Liver (tissue), 9 donors: ENCODE measurements around the gene RPS14. TPM values are rescaled to one million over a fixed set of nuclear protein-coding genes. Genes with fewer than 3 reads are reported as not detected.

Experiments used
- DNase-seq: peaks from one replicate; pipeline ENCODE4 v3.0.0-alpha.2; 2017; ENCODE audit warnings: low spot score
- H3K27ac ChIP-seq, 2 donors: one replicate each; pipeline ENCODE4 v1.7.0; 2013; ENCODE audit warnings: inconsistent platforms in 2 of 2, low read length in 2 of 2, control low read depth in 1 of 2, low read depth in 1 of 2, mild to moderate bottlenecking in 1 of 2
- H3K27me3 ChIP-seq, 4 donors: one replicate each; pipeline versions ENCODE4 v1.6.1 to v1.7.0; 2013; ENCODE audit warnings: low read length in 3 of 4, inconsistent platforms in 1 of 4, mild to moderate bottlenecking in 1 of 4, moderate library complexity in 1 of 4; ENCODE audit not compliant: control insufficient read depth in 4 of 4, insufficient read depth in 4 of 4
- H3K36me3 ChIP-seq, 4 donors: one replicate each; pipeline versions ENCODE4 v1.6.1 to v1.7.0; 2013; ENCODE audit warnings: low read length in 3 of 4, mild to moderate bottlenecking in 3 of 4, low read depth in 1 of 4, moderate library complexity in 1 of 4; ENCODE audit not compliant: control insufficient read depth in 4 of 4, insufficient read depth in 3 of 4
- H3K4me1 ChIP-seq, 4 donors: one replicate each; pipeline versions ENCODE4 v1.6.1 to v1.7.0; 2013; ENCODE audit warnings: low read length in 3 of 4, mild to moderate bottlenecking in 3 of 4, moderate library complexity in 1 of 4; ENCODE audit not compliant: control insufficient read depth in 4 of 4, insufficient read depth in 4 of 4
- H3K4me3 ChIP-seq, 3 donors: one replicate each; pipeline versions ENCODE4 v1.6.1 to v1.7.0; 2013; ENCODE audit warnings: low read length in 3 of 3, control low read depth in 1 of 3, low read depth in 1 of 3, mild to moderate bottlenecking in 1 of 3
- H3K9ac ChIP-seq, 2 donors: one replicate each; pipeline ENCODE4 v1.7.0; 2013; ENCODE audit warnings: low read length in 2 of 2, mild to moderate bottlenecking in 2 of 2, moderate library complexity in 2 of 2, control low read depth in 1 of 2, low read depth in 1 of 2
- H3K9me3 ChIP-seq, 4 donors: one replicate each; pipeline versions ENCODE4 v1.6.1 to v1.7.0; 2013; ENCODE audit warnings: low read length in 3 of 4; ENCODE audit not compliant: control insufficient read depth in 4 of 4
- ATF3 ChIP-seq: IDR thresholded peaks from 2 replicates; pipeline ENCODE4 v1.6.1; 2016; ENCODE audit warnings: antibody characterized with exemption
- CTCF ChIP-seq: fragments of 150-350 bp; IDR thresholded peaks from 2 replicates; pipeline ENCODE4 v1.5.1; 2017; ENCODE audit warnings: improper control_type of control experiment, low read depth, low read length; ENCODE audit not compliant: missing input control
- EGR1 ChIP-seq, 2 donors: IDR thresholded peaks; 2 replicates each; pipeline ENCODE4 v1.6.1; 2016 to 2018; ENCODE audit warnings: antibody characterized with exemption in 2 of 2, low read depth in 2 of 2
- FOXA1 ChIP-seq: IDR thresholded peaks from 2 replicates; pipeline ENCODE4 v1.6.1; 2016; ENCODE audit warnings: antibody characterized with exemption
- FOXA2 ChIP-seq: IDR thresholded peaks from 2 replicates; pipeline ENCODE4 v1.6.1; 2016; ENCODE audit warnings: antibody characterized with exemption
- GABPA ChIP-seq, 2 donors: IDR thresholded peaks in 1 of 2; conservative IDR thresholded peaks in 1 of 2; 2 replicates each; pipeline ENCODE4 v1.6.1; 2016; ENCODE audit warnings: antibody characterized with exemption in 2 of 2, mild to moderate bottlenecking in 1 of 2, moderate library complexity in 1 of 2
- HNF4A ChIP-seq, 2 donors: conservative IDR thresholded peaks; 2 replicates each; pipeline ENCODE4 v1.6.1; 2016; ENCODE audit warnings: antibody characterized with exemption in 2 of 2, mild to moderate bottlenecking in 2 of 2
- MAX ChIP-seq: IDR thresholded peaks from 2 replicates; pipeline ENCODE4 v1.6.1; 2016; ENCODE audit warnings: antibody characterized with exemption
- NR2F2 ChIP-seq: IDR thresholded peaks from 2 replicates; pipeline ENCODE4 v1.6.1; 2016; ENCODE audit warnings: antibody characterized with exemption
- REST ChIP-seq: IDR thresholded peaks from 2 replicates; pipeline ENCODE4 v1.6.1; 2016; ENCODE audit warnings: antibody characterized with exemption, mild to moderate bottlenecking
- RXRA ChIP-seq, 2 donors: IDR thresholded peaks; 2 replicates each; pipeline ENCODE4 v1.6.1; 2017 to 2018; ENCODE audit warnings: antibody characterized with exemption in 2 of 2, mild to moderate bottlenecking in 1 of 2
- SP1 ChIP-seq: IDR thresholded peaks from 2 replicates; pipeline ENCODE4 v1.6.1; 2018; ENCODE audit warnings: antibody characterized with exemption, mild to moderate bottlenecking
- ZBTB33 ChIP-seq: IDR thresholded peaks from 2 replicates; pipeline ENCODE4 v1.6.1; 2016; ENCODE audit warnings: antibody characterized with exemption
- WGBS: extraction: QIAGEN DNeasy Blood & Tissue Kit; methylation state at CpG from one replicate; pipeline ENCODE4 v1.1.7; 2013; 5-methylcytosine and 5-hydroxymethylcytosine counted together
- polyA plus RNA-seq, 2 donors: library from polyadenylated mRNA; stranded (reverse) in 1 of 2; unstranded in 1 of 2; fragments of 200-250 nt in 1 of 2; fragments of >200 nt in 1 of 2; fragmentation: Nextera tagmentation in 1 of 2; extraction: Ambion mirVana in 1 of 2; gene quantifications; one replicate each; pipeline versions ENCODE4 v1.2.1 to v1.2.3, GENCODE V29; 2013 to 2015
- total RNA-seq, 2 donors: library from RNA; depleted of rRNA; stranded (reverse); fragments of >200 nt; gene quantifications; one replicate each; pipeline ENCODE4 v1.2.3, GENCODE V29; 2014
- donor health status: healthy.
- donor health status: healthy.
- donor health status: healthy.
- donor health status: healthy.
- donor health status: healthy.

Gene RPS14
- total and polyA plus RNA-seq, 4 donors, result 609 to 956 (median 885) TPM

GRCh38 chr5:150406103-150406722 is 43.3 kb downstream of the RPS14 start:
- Histone ChIP-seq H3K9ac (no peak overlapping the region), H3K36me3 (peaks cover 0 to 22% (median 11%) of the 10 kb centered on the region in 4 donors), H3K27me3 (no peaks in the 10 kb centered on the region), H3K4me1 (peaks cover 0 to 17% (median 9%) of the 10 kb centered on the region in 4 donors), H3K27ac (no peak overlapping the region), H3K4me3 (no peak overlapping the region), H3K9me3 (no peaks in the 10 kb centered on the region)
- 93% methylated on average over 4 of the region's 4 CpGs for WGBS
- TF ChIP-seq GABPA (IDR thresholded peaks at IDR 0.05 in 1 of 2, conservative IDR thresholded peaks at IDR 0.05 in 1 of 2) (no peak), FOXA2 (no peak)
- DNase-seq, result no peak

GRCh38 chr5:150404941-150405816 is 44.4 kb downstream of the RPS14 start:
- Histone ChIP-seq H3K4me3 (no peak overlapping the region), H3K27me3 (no peaks in the 10 kb centered on the region), H3K4me1 (peaks cover 0 to 7% (median 4%) of the 10 kb centered on the region in 4 donors), H3K9ac (no peak overlapping the region), H3K9me3 (no peaks in the 10 kb centered on the region), H3K36me3 (peaks cover 0 to 26% (median 14%) of the 10 kb centered on the region in 4 donors), H3K27ac (no peak overlapping the region)
- DNase-seq, result no peak
- 94% methylated on average over 9 of the region's 9 CpGs for whole genome bisulfite sequencing
- TF ChIP-seq FOXA1 (no peak), ATF3 (no peak), HNF4A (conservative IDR thresholded peaks at IDR 0.05) (no peak), EGR1 (IDR thresholded peaks at IDR 0.05; ENCODE audit: low read depth in 2 of 2) (no peak), NR2F2 (no peak), RXRA (IDR thresholded peaks at IDR 0.05) (no peak), CTCF (no peak), REST (no peak), MAX (no peak), SP1 (no peak), ZBTB33 (no peak)
